HepG2 (cell line): Measurements from ENCODE around the gene RB1. TPM values are rescaled to one million over a fixed set of nuclear protein-coding genes. Genes with fewer than 3 reads are reported as not detected.

Experiments
- ATAC-seq: fragments of 200-7000 bp; cut with Tn5 transposase; 3 replicates; pipeline ENCODE4 v1.9.1; 2020; ENCODE audit warnings: mild to moderate bottlenecking, moderate library complexity
- BruUV-seq: library from RNA; stranded (reverse); fragments of 400-500 nt; replicated peaks from 2 replicates; lab custom pipeline; 2021; lab: Mats Ljungman, UMichigan
- CTCF ChIA-PET: fragments of 300-600 bp; formaldehyde crosslinking; extraction: SDS; loops from one replicate; lab custom pipeline; 2021; ENCODE audit warnings: low total read pairs, inconsistent platforms, low intra/inter-chr PET ratio; lab: Yijun Ruan, JAX
- POLR2A ChIA-PET: fragments of 350-600 bp; sonication (Branson Sonifier 250); formaldehyde crosslinking; loops from one replicate; lab custom pipeline; 2020; ENCODE audit warnings: antibody characterized with exemption, inconsistent platforms; lab: Yijun Ruan, JAX
- DNase-seq: peaks from one replicate; pipeline ENCODE4 v3.0.0-alpha.2; 2015; ENCODE audit warnings: low spot score
- FAIRE-seq: peaks from 3 replicates; lab custom pipeline; 2011; peaks lifted over from hg19 to GRCh38; lab: Jason Lieb, UNC
- H2AFZ ChIP-seq: one replicate; pipeline ENCODE4 v1.6.1; 2011; ENCODE audit warnings: low read length, inconsistent platforms
- H3K27ac ChIP-seq: fragments of 300-600 bp; 3 replicates; pipeline ENCODE4 v1.8.0; 2011; ENCODE audit warnings: mixed run types, mild to moderate bottlenecking, mixed read lengths, low read length, inconsistent platforms; ENCODE audit not compliant: insufficient read depth; ENCODE audit errors: extremely low read length
- H3K27me3 ChIP-seq, 2 experiments: fragments of 200-600 bp in 1 of 2; 2 replicates in 1 of 2; 3 replicates in 1 of 2; pipeline versions ENCODE4 v1.6.0 to v1.8.0; 2011; ENCODE audit warnings: low read length in 2 of 2, mild to moderate bottlenecking in 2 of 2, moderate library complexity in 2 of 2, inconsistent platforms in 1 of 2; ENCODE audit not compliant: insufficient read depth in 2 of 2, control insufficient read depth in 1 of 2
- H3K36me3 ChIP-seq, 2 experiments: fragments of 200-600 bp in 1 of 2; replicated peaks in 1 of 2; 2 replicates in 1 of 2; 3 replicates in 1 of 2; pipeline versions ENCODE4 v1.5.1 to v1.8.0; 2011; ENCODE audit warnings: low read length in 2 of 2, inconsistent platforms in 1 of 2; ENCODE audit not compliant: insufficient read depth in 2 of 2, control insufficient read depth in 1 of 2
- H3K4me1 ChIP-seq: 2 replicates; pipeline ENCODE4 v1.5.1; 2012; ENCODE audit warnings: low read length, inconsistent platforms; ENCODE audit not compliant: insufficient read depth
- H3K4me2 ChIP-seq: 2 replicates; pipeline ENCODE4 v1.6.0; 2011; ENCODE audit warnings: low read depth, low read length, inconsistent platforms
- H3K4me3 ChIP-seq, 3 experiments: fragments of 200-600 bp in 1 of 3; sonication (generic), shearing (Covaris generic) in 1 of 3; replicated peaks in 1 of 3; 2 replicates each; pipeline ENCODE4 v1.5.1; 2011 to 2016; ENCODE audit warnings: low read length in 3 of 3, inconsistent platforms in 2 of 3, low read depth in 2 of 3, mild to moderate bottlenecking in 2 of 3, control low read depth in 1 of 3, mixed read lengths in 1 of 3; ENCODE audit not compliant: insufficient read depth in 1 of 3
- H3K79me2 ChIP-seq: one replicate; pipeline ENCODE4 v1.6.1; 2011; ENCODE audit warnings: low read length, inconsistent platforms; ENCODE audit not compliant: insufficient read depth
- H3K9ac ChIP-seq: 2 replicates; pipeline ENCODE4 v1.6.0; 2011; ENCODE audit warnings: mild to moderate bottlenecking, low read depth, low read length, inconsistent platforms; ENCODE audit not compliant: insufficient read depth
- H3K9me3 ChIP-seq: 2 replicates; pipeline ENCODE4 v1.5.1; 2012; ENCODE audit warnings: mild to moderate bottlenecking, low read length
- H4K20me1 ChIP-seq: 2 replicates; pipeline ENCODE4 v1.6.0; 2011; ENCODE audit warnings: inconsistent platforms, mild to moderate bottlenecking, low read length, moderate library complexity; ENCODE audit not compliant: insufficient read depth
- CBX2 ChIP-seq, 2 experiments: fragments of 200-600 bp in 1 of 2; sonication (generic); formaldehyde crosslinking in 1 of 2; IDR thresholded peaks; 2 replicates each; pipeline versions ENCODE4 v1.7.0 to v1.8.1; 2018 to 2022; ENCODE audit warnings: low read depth in 2 of 2, low read length in 1 of 2, mild to moderate bottlenecking in 1 of 2, missing genetic modification reagents in 1 of 2
- KAT7 ChIP-seq: IDR thresholded peaks from 2 replicates; pipeline ENCODE4 v1.6.1; 2018; ENCODE audit warnings: borderline replicate concordance, missing compliant biosample characterization
- NFRKB ChIP-seq: fragments of 450-650 bp; IDR thresholded peaks from 2 replicates; pipeline ENCODE4 v1.6.1; 2017
- SETDB1 ChIP-seq: sonication (generic); formaldehyde crosslinking; IDR thresholded peaks from 2 replicates; pipeline ENCODE4 v1.5.1; 2020; ENCODE audit warnings: missing genetic modification reagents, mild to moderate bottlenecking, borderline replicate concordance
- SSRP1 ChIP-seq: IDR thresholded peaks from 2 replicates; pipeline ENCODE4 v1.6.1; 2016; ENCODE audit warnings: control low read depth
- YEATS2 ChIP-seq: sonication (generic); formaldehyde crosslinking; IDR thresholded peaks from 2 replicates; pipeline ENCODE4 v1.4.0; 2020; ENCODE audit warnings: missing genetic modification reagents, borderline replicate concordance
- ZC3H13 ChIP-seq: sonication (generic); formaldehyde crosslinking; IDR thresholded peaks from 2 replicates; pipeline ENCODE4 v1.8.1; 2023; ENCODE audit warnings: mild to moderate bottlenecking, missing genetic modification reagents, moderate library complexity
- ZNF136 ChIP-seq: sonication (generic); formaldehyde crosslinking; IDR thresholded peaks from 2 replicates; pipeline ENCODE4 v1.8.1; 2022; ENCODE audit warnings: low read depth, mild to moderate bottlenecking, moderate library complexity, missing genetic modification reagents
- ZNF251 ChIP-seq: sonication (generic); formaldehyde crosslinking; IDR thresholded peaks from 2 replicates; pipeline ENCODE4 v1.9.0; 2021; ENCODE audit warnings: mild to moderate bottlenecking, missing genetic modification reagents
- ZNF343 ChIP-seq: sonication (generic); formaldehyde crosslinking; IDR thresholded peaks from 2 replicates; pipeline ENCODE4 v1.4.0; 2020; ENCODE audit warnings: mild to moderate bottlenecking, missing genetic modification reagents
- ZNF564 ChIP-seq: sonication (generic); formaldehyde crosslinking; IDR thresholded peaks from 2 replicates; pipeline ENCODE4 v1.8.1; 2023; ENCODE audit warnings: mild to moderate bottlenecking, missing genetic modification reagents
- ZNF570 ChIP-seq: sonication (generic); formaldehyde crosslinking; IDR thresholded peaks from 2 replicates; pipeline ENCODE4 v1.4.0; 2020; ENCODE audit warnings: mild to moderate bottlenecking, missing genetic modification reagents, borderline replicate concordance
- ZNF572 ChIP-seq: sonication (generic); formaldehyde crosslinking; IDR thresholded peaks from 2 replicates; pipeline ENCODE4 v1.5.1; 2020; ENCODE audit warnings: mild to moderate bottlenecking, missing genetic modification reagents
- ZNF672 ChIP-seq: sonication (generic); formaldehyde crosslinking; IDR thresholded peaks from 2 replicates; pipeline ENCODE4 v1.8.1; 2022; ENCODE audit warnings: missing genetic modification reagents
- whole genome bisulfite sequencing: methylation state at CpG from one replicate; pipeline ENCODE4 v1.1.6; 2017; ENCODE audit warnings: low lambda C conversion rate; 5-methylcytosine and 5-hydroxymethylcytosine counted together
- in situ Hi-C: cut with HindIII; loops from 2 replicates; pipeline ENCODE4 v1.10.0; 2017; ENCODE audit warnings: low pct_unique_long_range_greater_than_20kb; ENCODE audit not compliant: extremely low pct_ligation_motif_present
- intact Hi-C: fragments of 100-400 bp; cut with micrococcal nuclease; formaldehyde crosslinking; loops from one replicate; pipeline ENCODE4 v1.10.0; 2022; ENCODE audit not compliant: unreplicated experiment
- polyA plus RNA-seq, 8 experiments: library from polyadenylated mRNA; depleted of rRNA in 3 of 8; stranded (reverse) in 7 of 8; unstranded in 1 of 8; fragments of >200 nt; fragmentation: Illumina TruSeq in 4 of 8; extraction: Trizol in 4 of 8; gene quantifications; 2 replicates each; pipeline versions ENCODE4 v1.2.1 to v1.2.3, GENCODE V29; 2011 to 2016; ENCODE audit warnings: low read depth in 4 of 8, missing spikeins in 1 of 8, mixed read lengths in 1 of 8; ENCODE audit not compliant: insufficient read depth in 1 of 8
- total RNA-seq, 5 experiments: library from RNA; depleted of rRNA; stranded (reverse); fragments of >200 nt; fragmentation: Illumina TruSeq; extraction: Trizol; gene quantifications; 2 replicates each; pipeline ENCODE4 v1.2.3, GENCODE V29; 2016; ENCODE audit warnings: low read depth in 1 of 5
- TF ChIP-seq, protein P1 (sequence below): IDR thresholded peaks from 2 replicates; pipeline ENCODE4 v1.6.1; 2016; ENCODE audit warnings: missing biosample characterization, missing genetic modification reagents, low read depth
- TF ChIP-seq, protein P2 (sequence below): IDR thresholded peaks from 2 replicates; pipeline ENCODE4 v1.6.1; 2016; ENCODE audit warnings: low read depth
- TF ChIP-seq, protein P3 (sequence below): sonication (generic); formaldehyde crosslinking; conservative IDR thresholded peaks from 2 replicates; pipeline ENCODE4 v1.4.0; 2020; ENCODE audit warnings: missing genetic modification reagents
- TF ChIP-seq, protein P4 (sequence below): sonication (generic); formaldehyde crosslinking; IDR thresholded peaks from 2 replicates; pipeline ENCODE4 v1.9.0; 2021; ENCODE audit warnings: missing genetic modification reagents, borderline replicate concordance

Gene RB1
- total and polyA plus RNA-seq, 2 of the 13 experiments (the other 11 are each of a cell fraction or from before 2014, with no cell fraction given), result 15.6 to 23.7 TPM

DNA sequence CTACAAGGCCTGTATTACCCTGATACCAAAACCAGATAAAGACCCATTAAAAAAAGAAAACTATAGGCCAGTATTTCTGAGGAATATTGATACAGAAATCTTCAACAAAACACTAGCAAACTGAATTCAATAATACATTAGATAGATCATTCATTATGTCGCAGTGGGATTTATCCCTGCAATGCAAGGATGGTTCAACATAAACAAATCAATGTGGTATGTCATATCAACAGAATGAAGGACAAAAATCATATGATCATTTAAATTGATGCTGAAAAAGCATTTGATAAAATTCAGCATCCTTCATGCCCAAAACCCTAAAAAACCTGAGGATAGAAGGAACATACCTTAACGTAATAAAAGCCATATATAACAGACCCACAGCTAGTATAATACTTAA lies 50.0 kb downstream of the RB1 start:
- Histone ChIP-seq H3K4me3 (no peak overlapping the region), H3K9me3 (peaks cover 16% of the 10 kb centered on the region; the same call in 1 of the 2 replicates), H2AFZ (no peak overlapping the region), H3K4me1 (no peaks in the 10 kb centered on the region), H4K20me1 (no peaks in the 10 kb centered on the region), H3K27me3 (no peaks in the 10 kb centered on the region), H3K79me2 (no peaks in the 10 kb centered on the region), H3K27ac (no peak overlapping the region), H3K4me2 (no peak overlapping the region), H3K36me3 (peaks cover 1 to 16% of the 10 kb centered on the region in 2 experiments; a peak in 2 of 5 replicates), H3K9ac (no peak overlapping the region)
- in situ Hi-C loops (no loop called here), intact Hi-C loops (no loop called here)
- 96% methylated on average over 2 of the region's 2 CpGs for WGBS
- DNase-seq (no peak), FAIRE-seq (no peak), ATAC-seq (no peak)
- CTCF ChIA-PET, result no interaction called here
- BruUV-seq, result no TSS peak
- POLR2A ChIA-PET, result no interaction called here
- TF ChIP-seq ZNF572 (CRISPR knock-in tag), result no peak
- TF ChIP-seq ZNF672, result no peak
- TF ChIP-seq ZC3H13, result no peak
- no peak for TF ChIP-seq CBX2 (IDR thresholded peaks at IDR 0.05; ENCODE audit: low read depth, low read length)
- TF ChIP-seq CBX2 (CRISPR knock-in tag; IDR thresholded peaks at IDR 0.05; ENCODE audit: low read depth), result no peak
- TF ChIP-seq ZNF343 (CRISPR knock-in tag), result no peak
- TF ChIP-seq ZNF570 (CRISPR knock-in tag), result no peak
- TF ChIP-seq NFRKB, result no peak
- TF ChIP-seq, protein P1, sequence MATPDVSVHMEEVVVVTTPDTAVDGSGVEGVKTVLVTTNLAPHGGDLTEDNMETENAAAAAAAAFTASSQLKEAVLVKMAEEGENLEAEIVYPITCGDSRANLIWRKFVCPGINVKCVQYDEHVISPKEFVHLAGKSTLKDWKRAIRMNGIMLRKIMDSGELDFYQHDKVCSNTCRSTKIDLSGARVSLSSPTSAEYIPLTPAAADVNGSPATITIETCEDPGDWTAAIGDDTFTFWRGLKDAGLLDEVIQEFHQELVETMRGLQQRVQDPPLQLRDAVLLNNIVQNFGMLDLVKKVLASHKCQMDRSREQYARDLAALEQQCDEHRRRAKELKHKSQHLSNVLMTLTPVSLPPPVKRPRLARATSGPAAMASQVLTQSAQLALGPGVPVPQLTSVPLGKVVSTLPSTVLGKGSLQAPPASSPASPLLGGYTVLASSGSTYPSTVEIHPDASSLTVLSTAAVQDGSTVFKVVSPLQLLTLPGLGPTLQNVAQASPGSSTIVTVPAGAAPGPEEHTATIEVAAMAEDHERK (CRISPR knock-in tag), result no peak
- no peak for TF ChIP-seq ZNF251 (CRISPR knock-in tag)
- TF ChIP-seq SSRP1 (CRISPR knock-in tag), result no peak
- TF ChIP-seq, protein P2, sequence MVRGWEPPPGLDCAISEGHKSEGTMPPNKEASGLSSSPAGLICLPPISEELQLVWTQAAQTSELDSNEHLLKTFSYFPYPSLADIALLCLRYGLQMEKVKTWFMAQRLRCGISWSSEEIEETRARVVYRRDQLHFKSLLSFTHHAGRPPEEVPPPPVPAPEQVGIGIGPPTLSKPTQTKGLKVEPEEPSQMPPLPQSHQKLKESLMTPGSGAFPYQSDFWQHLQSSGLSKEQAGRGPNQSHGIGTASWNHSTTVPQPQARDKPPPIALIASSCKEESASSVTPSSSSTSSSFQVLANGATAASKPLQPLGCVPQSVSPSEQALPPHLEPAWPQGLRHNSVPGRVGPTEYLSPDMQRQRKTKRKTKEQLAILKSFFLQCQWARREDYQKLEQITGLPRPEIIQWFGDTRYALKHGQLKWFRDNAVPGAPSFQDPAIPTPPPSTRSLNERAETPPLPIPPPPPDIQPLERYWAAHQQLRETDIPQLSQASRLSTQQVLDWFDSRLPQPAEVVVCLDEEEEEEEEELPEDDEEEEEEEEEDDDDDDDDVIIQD (CRISPR knock-in tag), result no peak
- TF ChIP-seq, protein P3, sequence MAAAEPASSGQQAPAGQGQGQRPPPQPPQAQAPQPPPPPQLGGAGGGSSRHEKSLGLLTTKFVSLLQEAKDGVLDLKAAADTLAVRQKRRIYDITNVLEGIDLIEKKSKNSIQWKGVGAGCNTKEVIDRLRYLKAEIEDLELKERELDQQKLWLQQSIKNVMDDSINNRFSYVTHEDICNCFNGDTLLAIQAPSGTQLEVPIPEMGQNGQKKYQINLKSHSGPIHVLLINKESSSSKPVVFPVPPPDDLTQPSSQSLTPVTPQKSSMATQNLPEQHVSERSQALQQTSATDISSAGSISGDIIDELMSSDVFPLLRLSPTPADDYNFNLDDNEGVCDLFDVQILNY (CRISPR knock-in tag), result no peak
- TF ChIP-seq SETDB1 (CRISPR knock-in tag), result no peak
- TF ChIP-seq, protein P4, sequence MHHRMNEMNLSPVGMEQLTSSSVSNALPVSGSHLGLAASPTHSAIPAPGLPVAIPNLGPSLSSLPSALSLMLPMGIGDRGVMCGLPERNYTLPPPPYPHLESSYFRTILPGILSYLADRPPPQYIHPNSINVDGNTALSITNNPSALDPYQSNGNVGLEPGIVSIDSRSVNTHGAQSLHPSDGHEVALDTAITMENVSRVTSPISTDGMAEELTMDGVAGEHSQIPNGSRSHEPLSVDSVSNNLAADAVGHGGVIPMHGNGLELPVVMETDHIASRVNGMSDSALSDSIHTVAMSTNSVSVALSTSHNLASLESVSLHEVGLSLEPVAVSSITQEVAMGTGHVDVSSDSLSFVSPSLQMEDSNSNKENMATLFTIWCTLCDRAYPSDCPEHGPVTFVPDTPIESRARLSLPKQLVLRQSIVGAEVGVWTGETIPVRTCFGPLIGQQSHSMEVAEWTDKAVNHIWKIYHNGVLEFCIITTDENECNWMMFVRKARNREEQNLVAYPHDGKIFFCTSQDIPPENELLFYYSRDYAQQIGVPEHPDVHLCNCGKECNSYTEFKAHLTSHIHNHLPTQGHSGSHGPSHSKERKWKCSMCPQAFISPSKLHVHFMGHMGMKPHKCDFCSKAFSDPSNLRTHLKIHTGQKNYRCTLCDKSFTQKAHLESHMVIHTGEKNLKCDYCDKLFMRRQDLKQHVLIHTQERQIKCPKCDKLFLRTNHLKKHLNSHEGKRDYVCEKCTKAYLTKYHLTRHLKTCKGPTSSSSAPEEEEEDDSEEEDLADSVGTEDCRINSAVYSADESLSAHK, result no peak
- no peak for TF ChIP-seq ZNF136
- no peak for TF ChIP-seq ZNF564 (CRISPR knock-in tag)
- TF ChIP-seq KAT7 (CRISPR knock-in tag), result no peak
- no peak for TF ChIP-seq YEATS2 (CRISPR knock-in tag)
